MV-4-11 (cell line): Measurements from ENCODE around the gene KYAT1.
A peak's percentile ranks its signal among the peaks of the same experiment; 100 is the strongest.

Experiments used
- DNase-seq: peaks from one replicate; lab custom pipeline; 2025; lab: John Stamatoyannopoulos, UW

The KYAT1 gene

DNA sequence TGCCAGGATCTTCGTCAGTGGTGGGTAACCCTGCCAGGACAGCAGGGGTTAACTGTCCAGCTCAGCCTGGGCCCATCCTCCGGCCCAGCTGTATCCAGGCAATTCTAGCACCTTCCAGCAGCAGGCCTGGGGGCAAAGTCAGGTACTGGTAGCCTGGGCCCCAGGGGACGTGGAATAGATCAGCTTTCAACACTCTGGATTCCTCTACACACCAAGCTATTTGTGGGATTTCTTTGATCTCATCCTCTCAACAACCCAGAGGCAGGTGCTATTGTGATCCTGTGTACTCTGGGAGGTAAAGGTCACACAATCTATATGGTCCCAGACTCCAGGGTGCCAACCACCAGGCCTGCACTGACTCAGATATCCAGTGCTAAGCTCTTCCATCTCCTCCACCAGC, 43.4 kb downstream of the KYAT1 start:
- DNase-seq, result no peak

DNA sequence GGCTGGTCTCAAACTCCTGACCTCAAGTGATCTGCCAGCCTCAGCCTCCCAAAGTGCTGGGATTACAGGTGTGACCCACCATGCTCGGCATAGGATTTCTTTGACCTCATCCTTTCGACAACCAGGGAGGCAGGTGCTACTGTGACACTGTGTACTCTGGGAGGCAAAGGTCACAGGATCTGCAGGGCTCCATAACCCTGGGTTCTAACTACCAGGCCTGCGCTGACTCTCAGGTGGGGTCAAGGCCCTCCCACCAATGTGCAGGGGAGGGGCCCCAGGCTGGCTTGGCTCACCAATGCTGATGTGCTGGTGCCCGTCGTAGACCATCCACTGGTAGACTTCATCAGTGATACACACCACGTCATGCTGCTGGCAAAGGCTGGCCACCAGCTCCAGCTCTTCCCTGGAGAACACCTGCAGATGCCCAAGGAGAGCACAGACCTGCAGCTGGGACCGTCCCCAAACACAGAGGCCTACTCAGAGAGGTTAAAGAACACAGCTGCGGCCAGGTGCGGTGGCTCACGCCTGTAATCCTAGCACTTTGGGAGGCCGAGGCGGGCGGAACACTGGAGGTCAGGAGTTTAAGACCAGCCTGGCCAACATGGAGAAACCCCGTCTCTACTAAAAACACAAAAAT, 45.1 kb downstream of the KYAT1 start:
- no peak for DNase-seq

DNA sequence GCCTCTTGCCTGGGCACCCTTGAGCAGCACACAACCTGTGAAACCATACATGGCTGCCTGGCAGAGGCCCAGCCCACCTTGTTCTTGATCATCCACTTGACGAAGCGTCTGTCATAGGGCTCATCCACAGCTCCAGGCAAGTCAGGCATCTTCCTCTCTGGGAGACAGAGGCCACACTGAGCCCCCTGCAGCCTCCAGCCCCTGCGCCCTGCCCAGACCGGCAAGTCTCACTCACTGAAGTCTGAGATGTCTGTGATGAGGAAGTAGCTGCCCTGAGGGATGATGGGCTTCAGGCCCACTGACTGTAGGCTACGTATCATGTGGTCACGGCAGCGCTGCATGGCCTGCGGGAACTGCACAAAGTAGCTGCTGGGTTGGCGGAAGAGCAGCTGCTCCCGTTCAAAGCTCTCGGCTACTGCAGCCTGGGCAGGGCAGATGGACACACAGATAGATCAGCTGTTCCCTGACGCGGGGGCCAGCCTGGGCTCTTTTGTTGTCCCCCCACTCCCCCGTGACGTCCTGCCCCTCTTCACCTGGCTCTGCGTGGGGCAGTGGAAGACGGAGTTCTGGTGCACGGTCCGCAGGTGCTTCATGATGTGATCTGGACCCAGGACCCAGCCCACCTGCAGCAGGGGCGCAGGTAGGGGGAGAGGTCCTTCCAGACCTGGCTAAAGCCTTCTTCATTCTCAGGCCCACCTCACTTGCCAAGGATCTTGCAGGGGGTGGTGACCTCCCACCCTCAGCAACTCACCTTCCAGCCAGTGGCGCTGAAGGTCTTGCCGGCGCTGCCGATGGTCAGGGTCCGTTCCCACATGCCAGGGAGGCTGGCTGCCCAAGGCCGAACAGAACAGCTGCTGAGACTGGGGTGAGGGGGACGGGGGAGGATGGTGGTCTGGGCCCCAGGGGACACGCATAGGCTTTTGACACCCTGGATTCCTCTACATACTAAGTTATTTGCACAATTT, 46.2 kb downstream of the KYAT1 start:
- peak; percentile 15 for DNase-seq

DNA sequence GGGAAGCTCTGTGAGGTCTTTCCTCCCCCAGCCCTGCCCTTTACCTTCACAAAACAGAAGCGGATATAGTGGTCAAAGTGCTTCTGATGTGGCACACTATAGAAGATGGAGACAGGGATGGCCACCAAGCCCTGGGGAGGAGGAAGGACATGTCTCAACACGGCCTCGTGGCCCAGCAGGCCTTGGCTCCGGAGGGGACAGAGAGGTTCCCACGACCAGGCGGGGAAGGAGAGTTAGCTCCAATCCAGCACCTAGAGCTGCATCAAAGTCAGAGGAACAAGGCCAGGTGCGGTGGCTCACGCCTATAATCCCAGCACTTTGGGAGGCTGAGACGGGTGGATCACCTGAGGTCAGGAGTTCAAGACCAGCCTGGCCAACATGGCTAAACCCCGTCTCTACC, 48.1 kb downstream of the KYAT1 start:
- no peak for DNase-seq

DNA sequence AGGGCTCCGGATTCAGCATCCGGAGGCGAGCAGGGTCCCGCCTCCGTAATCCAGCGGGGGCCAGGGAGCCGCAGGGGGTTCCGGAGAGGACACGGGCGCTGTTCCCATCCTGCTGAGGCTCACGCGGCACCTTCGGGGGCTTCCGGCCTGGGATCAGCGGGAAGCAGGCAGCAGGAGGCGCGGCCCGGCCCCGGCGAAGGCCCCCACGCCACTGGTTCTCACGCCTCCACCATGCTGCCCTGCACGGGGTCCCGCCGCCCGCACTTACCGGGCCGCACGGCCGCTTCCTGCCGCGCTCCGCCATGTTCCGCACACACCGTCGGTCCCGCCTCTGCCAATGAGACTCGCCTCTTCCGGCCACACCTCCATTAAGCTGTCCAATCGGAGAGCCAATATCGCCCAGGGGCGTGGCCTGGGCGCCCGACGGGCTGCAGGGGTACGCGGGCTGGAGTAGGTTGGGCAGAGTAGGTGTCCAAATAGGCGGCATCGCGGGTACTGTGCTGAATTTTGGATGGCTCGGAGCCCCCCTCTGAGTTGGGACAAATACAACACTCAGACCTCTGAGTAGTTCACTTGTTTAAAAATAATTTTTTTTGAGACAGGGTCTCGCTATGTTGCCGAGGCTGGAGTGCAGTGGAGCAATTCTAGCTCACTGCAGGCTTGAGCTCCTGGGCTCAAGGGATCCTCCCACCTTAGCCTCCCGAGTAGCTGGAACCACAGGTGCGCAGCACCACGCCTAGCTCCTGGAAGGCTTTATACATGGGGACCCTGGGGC, 52.1 kb downstream of the KYAT1 start, which contains the start of gene SPOUT1:
Gene SPOUT1, minus strand, starts transcription at position 318 of the 775 bp plus-strand sequence. Its CDS starts 14 bp downstream, at position 304.
- DNase-seq, result peak; percentile 92

DNA sequence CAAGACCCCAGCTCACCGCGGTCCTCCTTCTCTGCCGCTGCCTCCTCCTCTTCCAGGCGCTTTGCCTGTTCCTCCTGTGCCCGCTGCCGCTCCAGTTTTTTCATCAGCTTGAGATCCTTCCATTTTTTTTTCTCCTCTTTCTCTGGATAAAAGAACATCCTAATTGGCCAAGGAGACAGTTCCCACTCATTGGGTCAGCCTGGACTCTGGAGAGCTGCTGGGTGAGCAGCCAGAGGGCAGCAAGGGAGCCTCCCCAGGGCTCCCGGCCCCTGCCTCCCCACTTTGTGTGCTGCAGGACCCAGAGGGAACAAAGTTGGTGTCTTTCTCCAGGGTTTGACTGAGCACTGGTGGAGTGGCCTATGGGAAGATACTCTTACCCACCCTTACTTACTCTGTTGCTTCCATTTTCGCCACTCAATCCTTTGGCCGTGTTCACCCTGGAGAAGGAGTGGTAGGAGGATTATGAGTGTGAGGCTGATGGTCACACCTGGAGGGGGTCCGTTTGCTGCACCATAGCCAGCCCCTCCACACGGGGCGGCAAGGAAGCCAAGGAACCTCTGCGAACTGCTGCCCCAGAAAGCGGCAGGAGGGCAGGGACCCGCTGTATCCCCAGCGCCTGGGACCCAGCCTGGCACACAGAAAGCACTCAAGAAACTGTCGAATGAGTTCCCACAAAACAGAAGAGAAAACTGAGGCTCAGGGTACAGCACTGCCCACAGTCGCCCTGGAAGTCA, 52.9 kb downstream of the KYAT1 start:
- DNase-seq, result no peak

DNA sequence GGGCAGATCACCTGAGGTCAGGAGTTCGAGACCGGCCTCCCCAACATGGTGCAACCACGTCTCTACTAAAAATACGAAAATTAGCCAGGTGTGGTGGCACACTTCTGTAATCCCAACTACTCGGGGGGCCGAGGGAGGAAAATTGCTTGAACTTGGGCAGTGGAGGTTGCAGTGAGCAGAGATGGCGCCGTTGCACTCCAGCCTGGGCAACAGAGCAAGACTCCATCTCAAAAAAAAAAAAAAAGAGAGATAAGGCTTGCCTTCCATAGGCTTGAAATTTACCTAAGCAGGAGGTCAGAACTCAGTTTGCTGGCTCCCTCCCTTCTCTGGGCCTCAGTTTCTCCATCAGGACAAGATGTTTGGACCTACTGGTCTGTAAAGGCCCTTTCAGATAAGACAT, 53.5 kb downstream of the KYAT1 start:
- no peak for DNase-seq

DNA sequence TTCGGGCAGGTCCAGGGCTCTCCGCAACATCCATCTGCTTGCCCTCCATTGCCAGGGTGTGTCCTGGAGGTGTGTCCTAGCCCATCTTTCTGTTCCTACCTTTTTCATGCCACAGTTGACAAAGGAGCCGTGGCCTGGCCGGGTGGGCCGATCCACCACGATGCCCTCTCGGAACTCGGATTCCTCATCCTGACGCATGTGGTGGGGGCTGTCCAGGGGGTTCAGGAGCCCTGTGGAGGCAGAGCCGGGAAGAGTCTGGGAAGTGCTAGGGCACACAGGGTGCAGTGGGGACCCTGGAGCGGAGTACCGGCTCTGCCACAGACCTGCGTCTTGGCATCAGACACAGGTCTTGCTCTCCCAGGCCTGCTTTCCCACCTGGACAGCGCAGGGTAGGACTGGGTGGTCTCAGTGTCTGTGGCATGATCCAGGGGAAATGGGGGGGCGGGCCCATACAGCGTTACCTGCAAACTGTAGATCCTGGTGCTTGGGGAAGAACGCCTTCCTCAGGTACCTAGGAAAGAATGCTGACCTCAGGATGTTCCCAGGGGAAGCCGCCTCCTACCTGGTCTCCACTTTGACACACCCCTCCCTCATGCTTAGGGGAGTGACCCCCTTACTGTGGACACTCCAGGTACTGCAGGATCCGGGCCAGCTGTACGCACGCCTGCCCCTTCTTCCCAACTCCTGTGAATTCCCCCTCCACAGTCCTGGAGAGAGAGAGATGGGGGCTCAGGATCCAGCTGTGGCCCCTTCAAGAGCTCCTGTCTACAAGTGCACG, 55.6 kb downstream of the KYAT1 start:
- DNase-seq, result no peak

DNA sequence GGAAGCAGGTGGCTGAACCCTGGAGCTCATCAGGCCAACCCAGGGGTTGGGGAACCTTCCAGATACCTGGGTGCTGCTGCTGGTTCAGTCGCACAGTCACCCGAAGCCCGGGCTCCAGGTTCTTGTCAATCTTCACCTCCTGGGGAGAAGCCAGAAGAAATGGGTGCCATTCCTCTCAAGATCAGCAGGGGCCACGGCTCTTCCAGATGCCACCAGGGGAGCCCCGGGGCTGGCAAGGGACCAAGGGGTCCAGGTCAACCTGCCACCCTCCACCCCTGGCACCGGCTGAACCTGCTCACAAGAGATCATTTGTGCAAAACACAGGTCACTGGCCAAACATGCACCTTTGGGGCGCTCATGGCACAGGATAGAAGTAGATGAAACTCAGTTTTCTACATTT, 56.8 kb downstream of the KYAT1 start:
- no peak for DNase-seq

DNA sequence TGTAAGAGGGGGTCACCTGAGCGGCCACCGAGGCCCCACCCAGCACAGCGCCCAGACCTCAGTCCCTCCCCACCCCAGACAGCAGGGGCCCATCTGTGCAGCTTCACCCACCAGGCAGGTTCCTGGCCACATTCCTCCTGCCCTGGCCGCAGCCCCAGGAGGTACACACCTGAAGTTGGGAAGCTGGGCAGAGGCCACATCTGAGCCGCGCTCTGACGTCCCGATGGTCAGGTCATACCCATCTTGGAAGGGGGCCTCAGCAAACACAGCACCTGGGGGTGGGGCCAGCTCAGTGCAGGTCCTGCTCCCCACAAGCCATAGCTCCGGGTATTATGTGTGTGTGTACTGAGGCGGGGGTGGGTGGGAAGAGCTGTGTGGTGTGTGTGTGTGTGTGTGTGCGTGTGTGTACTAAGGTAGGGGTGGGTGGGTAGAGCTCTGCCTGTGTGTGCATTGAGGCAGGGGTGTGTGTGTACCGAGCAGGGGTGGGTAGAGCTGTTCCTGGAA, 57.8 kb downstream of the KYAT1 start:
- no peak for DNase-seq

DNA sequence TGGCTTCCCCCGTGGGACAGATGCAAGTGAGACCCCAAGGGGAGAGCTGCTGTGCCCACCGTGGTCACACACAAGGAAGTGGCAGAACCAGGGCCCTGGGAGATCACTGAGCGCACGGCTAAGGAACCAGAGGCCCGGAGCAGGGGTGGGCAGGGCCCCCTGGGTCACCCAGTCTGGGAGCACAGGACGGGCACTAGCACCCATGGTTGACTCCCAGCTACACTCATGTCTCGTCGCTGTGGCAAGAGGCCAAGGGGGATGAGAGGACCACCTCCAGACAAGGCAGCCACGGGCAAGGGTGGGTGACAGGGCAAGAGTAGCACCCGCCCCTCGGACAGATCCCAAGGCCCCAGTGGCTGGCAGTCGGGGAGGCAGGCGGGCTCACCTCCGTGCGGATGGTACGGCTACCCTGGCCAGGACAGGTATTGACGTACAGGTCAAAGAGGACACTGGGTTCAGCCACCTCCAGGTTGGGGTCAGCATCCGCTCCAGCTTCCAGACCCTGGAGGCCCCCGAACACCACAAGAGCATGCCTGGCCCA, 58.3 kb downstream of the KYAT1 start:
- no peak for DNase-seq

DNA sequence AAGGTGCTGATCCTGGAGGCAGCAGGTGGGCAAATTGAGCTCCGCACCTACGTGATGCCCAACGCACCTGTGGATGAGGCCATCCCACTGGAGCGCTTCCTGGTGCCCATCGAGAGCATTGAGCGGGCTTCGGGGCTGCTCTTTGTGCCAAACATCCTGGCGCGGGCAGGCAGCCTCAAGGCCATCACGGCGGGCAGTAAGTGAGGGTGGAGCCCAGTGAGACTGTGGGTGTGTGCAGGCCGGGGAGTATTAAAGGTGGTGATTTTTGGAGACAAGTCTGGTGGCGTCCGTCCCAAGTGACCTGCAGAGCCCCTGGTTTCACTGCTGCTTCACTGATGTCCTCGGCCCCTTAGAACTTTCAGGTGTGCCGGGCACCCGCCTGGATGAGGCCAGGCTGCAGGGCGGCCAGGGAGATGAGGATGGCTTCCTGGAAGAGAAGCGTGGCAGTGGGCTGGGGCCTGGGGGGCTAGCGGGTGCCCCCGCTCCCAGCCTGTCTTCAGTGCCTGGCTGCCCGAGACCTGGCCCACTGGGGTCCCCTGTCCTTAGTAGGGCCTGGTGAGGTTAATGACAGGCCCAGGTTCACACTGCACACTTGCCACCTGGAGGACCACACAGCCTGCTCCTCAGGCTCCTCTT, 59.2 kb downstream of the KYAT1 start:
- DNase-seq, result no peak

DNA sequence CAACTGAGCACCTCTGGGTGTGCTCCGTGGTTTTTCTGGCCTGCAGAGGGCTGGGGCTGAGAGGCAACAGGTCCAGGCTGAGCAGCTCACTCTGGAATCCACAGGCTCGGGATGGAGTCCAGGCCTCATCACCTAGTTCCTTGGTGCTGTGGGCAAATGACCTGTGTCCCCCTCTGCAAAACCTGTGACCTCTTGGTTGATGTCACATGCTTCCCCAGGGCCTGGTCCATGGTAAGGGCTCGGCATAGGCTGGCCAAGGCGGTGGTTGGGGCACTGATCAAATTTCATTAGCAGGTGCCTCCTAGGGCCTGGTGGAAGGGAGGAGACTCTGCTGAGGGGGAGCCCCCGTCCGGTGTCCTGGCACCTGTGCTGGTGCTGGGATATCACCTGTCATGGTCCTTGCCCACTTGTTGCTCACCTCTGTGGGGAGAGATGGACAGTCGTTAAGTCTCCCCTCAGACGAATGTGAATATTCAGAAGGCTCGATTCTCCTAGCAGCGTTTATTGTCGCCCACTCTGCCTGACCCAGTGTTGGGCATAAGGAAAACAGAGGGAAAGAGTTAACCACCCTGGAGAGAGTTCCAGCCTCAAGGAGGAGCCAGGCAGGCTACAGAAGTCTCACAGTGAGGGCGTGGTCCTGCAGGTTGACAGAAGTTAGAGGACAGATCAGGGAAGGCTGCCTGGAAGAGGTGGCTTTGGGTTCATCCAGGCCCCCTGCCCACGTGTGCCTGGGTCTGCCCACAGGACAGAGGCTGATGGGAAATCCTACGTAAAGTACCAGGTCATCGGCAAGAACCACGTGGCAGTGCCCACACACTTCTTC, 60.0 kb downstream of the KYAT1 start:
- no peak for DNase-seq

DNA sequence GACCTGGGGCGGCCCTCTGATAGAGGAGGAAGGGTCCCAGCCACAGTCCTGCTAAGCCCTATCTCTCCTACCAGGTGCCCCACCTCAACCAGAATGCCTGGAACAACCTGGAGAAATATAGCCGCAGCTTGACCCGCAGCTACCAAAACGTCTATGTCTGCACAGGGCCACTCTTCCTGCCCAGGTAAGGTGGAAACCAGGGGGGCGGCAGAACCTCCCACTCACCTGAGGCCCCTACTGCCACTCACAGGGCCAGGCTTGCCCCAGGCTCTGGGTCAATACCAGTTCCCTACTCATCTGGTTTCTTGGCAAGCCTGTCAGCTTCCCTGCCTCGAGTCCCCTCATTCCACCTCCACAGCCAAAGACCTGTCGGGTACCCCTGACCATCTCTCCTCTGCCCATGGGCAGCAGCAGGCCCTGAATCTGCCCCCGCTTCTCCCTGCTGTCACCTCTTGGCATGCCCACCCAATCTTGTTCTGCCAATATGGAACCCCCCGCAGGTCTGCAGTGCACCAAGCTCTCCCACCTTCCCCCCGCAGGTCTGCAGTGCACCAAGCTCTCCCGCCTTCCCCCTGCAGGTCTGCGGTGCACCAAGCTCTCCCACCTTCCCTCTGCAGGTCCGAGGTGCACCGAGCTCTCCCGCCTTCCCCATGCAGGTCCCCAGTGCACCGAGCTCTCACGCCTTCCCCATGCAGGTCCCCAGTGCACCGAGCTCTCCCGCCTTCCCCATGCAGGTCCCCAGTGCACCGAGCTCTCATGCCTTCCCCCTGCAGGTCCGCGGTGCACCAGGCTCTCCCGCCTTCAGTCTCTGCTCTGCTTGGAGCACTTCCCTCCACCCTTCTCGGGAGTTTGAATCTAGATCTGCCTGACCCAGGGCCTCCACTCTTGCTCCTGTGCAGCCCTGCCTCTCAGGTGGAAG, 60.8 kb downstream of the KYAT1 start:
- no peak for DNase-seq

DNA sequence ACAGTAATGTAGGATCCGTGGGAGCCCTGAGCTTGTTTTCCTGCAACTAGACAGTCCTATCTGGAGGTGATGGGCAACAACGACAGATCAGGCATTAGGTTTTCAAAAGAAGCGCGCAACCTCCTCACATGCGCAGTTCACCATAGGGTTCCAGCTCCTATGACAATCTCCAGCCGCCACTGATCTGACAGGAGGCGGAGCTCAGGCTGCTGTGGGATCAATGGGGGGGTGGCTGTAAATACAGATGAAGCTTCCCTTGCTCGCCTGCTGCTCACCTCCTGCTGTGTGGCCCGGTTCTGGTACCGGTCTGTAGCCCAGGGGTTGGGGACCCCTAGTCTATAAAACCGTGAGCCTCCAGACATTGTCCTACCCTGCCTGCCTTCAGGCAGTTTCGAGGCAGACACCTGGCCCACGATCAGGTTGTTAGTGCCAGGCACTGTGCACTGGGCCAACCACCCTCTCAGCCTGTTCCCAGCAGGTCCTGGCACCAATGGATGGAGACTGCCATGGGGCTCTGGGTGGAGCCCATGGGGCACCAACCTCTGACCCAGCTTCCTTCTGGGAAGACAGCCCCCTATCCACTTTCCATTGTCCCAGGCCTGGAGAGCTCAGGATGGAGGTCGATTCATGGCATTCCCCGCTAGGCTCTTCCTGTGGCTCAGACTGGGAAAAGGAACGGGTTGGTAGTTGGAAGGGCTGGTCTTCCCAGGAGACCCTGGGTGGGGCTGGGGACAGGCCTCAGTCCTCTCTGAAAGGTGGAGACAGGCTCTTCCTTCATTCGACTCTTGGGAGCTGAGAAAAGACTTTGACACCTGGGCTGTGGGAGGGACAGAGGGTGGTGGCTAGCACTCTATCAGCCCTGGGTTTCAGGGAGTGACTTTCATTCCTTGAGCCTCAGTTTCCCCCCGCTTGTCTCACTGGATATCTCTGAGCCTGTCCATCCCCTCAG, 61.8 kb downstream of the KYAT1 start:
- DNase-seq, result no peak

DNA sequence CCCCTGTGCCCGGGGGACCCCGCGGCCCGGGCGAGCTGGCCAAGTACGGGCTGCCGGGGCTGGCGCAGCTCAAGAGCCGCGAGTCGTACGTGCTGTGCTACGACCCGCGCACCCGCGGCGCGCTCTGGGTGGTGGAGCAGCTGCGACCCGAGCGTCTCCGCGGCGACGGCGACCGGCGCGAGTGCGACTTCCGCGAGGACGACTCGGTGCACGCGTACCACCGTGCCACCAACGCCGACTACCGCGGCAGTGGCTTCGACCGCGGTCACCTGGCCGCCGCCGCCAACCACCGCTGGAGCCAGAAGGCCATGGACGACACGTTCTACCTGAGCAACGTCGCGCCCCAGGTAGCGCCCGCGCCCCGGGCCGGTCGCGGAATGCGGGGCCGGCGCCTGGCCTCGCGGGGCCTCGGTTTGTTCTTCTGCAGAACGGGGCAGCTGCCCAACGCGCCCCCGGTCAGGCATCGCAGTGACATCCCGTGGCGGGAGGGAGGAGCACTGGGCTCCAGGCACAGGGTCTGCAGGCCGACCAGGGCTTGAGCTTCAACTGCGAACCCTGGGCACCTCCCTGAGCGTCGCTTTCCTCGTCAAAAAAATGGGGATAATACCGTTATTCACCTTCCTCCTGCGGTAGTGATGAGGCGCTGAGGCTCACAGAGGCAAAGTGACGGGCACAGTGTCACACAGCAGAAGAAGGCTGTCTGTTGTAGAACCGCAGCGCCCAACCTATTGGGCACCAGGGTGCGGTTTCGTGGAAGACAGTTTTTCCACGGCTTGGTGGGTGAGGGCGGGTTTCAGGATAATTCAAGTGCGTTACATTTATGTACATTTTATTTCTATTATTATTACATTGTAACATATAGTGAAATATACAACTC, 62.7 kb downstream of the KYAT1 start:
- peak; percentile 7 for DNase-seq
